Stimulated activated CD8-positive, alpha-beta memory T cell treated with anti-CD3 and anti-CD28 coated beads, Interleukin-12 subunit alpha, Interleukin-12 subunit beta, amount 100 ng/mL, for 4 hours (primary cell): ENCODE data around the gene CRPPA.
"Not testable (repeated sequence)": the region's sequence is repeated elsewhere in the genome, so short reads cannot be mapped to it uniquely, and the experiment has no call there.

Experiments used
- DNase-seq: peaks from one replicate; pipeline ENCODE4 v3.0.0-alpha.2; 2020; ENCODE audit warnings: low read depth

The CRPPA gene

GRCh38 chr7:16421333-16422102 is at the start of gene CRPPA:
CRPPA (minus strand) TSS chr7:16421538; CDS start chr7:16421322, 216 bp downstream.
- peak; percentile 25 for DNase-seq

GRCh38 chr7:16465469-16466361 is 44.4 kb upstream of the CRPPA start, which contains the start of gene SOSTDC1:
SOSTDC1 (minus strand) TSS chr7:16465738; CDS start chr7:16465668, 70 bp downstream.
- no peak for DNase-seq

- DNase-seq, result no peak
Observed at GRCh38 chr7:16463949-16464715, 42.8 kb upstream of the CRPPA start.

DNA sequence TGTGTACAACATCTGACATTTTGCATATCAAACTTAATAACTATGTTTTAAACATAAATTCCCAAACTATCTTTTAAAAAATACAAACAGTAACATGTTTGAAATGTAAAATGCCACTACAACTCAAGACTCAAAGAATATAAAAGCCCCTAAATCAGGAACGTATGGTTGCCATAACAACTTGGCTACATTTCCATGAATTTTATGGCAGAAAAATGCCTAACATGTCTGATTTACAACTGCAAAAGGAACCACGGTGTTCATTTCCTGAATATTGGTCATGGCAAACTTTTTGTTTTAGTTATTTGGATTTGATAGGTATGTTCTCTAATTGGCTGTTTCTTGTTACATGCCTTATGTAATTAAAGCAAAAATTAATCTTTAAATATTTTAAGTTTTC is 42.2 kb upstream of the CRPPA start:
- no peak for DNase-seq

GRCh38 chr7:16462431-16462889 is 41.1 kb upstream of the CRPPA start:
- DNase-seq, result no peak

DNA sequence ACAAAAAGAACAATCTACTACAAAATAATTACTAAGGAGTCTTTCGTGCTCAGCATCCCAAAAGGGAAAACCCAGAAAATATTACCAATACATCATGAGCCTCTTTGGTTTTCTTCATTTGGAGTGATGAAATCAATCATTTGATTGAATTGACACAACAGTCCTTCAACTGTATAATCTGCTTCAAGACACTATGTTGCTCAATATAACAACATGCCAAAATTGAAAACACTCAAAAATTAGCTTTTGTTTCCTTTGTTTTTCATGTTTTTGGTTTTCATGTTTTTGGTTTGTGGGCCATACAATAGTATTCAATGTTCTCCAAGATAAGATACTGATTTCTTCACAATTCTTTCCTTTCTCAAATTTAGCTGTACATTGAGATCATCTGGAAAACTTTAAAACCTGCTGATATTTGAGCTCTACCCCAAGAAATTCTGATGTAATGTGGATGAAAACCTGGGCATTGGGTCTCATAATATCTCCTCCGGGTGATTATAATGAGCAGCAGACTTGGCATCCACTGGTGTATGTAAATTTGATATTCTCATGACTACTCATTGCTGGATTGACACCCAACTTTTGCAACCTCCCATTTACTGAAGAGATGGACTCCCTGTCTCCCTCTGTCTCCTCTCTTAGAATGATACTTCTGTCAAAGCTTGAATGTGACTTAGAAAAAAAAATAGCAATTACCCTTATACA is 39.6 kb upstream of the CRPPA start:
- DNase-seq, result no peak

DNA sequence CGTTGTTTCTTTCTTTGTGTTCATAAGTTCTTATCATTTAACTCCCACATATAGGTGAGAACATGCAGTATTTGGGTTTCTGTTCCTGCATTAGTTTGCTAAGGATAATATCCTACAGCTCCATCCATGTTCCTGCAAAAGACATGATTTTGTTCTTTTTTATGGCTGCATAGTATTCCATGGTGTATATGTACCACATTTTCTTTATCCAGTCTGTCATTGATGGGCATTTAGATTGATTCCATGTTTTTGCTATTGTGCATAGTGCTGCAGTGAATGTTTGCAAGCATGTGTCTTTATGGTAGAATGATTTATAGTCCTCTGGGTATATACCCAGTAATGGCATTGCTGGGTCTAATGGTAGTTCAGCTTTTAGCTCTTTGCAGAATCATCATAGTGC is 35.0 kb upstream of the CRPPA start:
- DNase-seq, result not testable (repeated sequence)

DNA sequence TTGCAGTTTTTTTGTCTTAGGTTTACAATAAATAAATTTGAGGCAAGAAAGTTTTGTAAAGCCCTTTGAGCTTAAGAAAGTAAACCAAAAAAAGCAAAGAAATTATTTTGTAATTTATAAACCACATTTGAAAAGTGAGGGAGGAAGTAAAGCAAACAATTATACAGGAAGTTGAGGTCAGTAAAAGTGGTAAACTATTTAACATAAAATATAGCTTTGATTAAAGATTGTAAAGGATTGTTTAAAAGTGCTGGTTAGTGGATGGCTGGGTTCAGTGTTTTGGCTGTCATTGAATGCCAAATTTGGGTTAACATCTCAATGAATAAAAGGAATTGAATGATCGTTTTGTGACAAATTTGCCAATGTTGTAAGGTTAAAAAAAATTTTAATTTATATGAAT is 34.3 kb upstream of the CRPPA start:
- DNase-seq, result no peak

- no peak for DNase-seq
Observed at GRCh38 chr7:16450366-16450765, 29.0 kb upstream of the CRPPA start.

DNA sequence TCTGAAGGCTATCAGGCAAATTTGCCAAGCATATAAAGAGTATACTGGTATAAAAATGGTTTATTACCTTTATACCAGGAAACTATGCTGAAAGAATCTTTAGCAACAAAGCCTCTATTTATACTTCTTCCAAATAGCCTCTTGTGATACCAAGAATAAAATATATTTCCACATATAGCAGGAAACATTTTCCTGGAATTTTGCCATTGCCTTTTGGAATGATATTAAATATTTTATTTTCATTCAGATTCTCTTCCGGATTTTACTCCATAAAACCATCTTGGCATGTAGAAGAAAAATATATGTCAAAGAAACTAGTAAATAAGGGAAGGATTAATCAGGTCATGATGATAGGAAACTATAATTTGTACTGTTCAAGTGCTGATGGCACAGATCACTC is 26.5 kb upstream of the CRPPA start:
- DNase-seq, result no peak

GRCh38 chr7:16446508-16446907 is 25.2 kb upstream of the CRPPA start:
- DNase-seq, result no peak

- DNase-seq, result not testable (repeated sequence)
Observed at GRCh38 chr7:16443871-16444270, 22.5 kb upstream of the CRPPA start.

DNA sequence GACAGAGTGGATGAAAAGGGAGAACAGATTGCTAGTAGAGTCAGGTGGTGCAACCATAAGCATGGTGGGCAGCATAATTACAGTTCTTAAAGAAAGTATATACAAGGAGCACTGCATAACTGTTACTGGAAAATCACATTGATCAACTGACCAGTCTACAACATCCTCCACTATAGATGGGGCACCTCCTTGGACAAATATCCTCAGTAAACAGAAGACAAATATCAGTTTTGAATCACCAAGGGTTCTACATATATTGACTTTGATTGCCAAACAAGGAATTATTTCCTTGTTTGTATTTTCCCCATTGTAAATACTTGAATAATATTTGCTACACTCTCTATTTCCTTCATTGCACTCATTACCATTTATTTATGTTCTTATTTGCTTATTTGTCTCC is 17.6 kb upstream of the CRPPA start:
- DNase-seq, result no peak

GRCh38 chr7:16436306-16436705 is 15.0 kb upstream of the CRPPA start:
- no peak for DNase-seq

DNA sequence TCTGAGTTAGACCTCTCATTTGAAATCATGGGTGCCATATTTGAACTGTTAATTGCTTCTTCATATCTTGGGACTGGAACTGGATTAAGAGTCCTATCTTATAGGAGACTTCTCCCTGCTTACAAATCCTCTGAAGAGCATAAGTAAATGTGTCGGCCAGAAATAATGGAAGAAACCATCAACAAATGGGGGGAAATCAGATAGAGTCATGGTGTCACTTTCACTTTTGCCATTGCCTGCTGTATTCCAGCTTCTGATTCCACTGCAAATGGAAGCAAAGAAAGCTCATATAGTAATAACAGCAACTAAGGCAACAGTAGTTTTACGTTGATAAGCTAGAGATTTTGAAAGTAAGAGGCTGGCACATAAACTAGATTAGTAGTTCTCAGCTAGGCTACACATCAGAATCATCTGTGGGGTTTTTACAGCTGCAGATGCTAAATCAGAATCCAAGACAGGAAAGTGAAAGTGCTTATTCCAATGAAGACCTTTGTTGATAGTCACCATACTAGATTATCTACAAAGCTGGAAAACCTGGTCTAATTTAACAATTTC is 12.3 kb upstream of the CRPPA start:
- DNase-seq, result no peak

GRCh38 chr7:16432425-16432731 is 11.0 kb upstream of the CRPPA start:
- DNase-seq, result no peak

- no peak for DNase-seq
Observed at GRCh38 chr7:16431646-16432424, 10.5 kb upstream of the CRPPA start.

DNA sequence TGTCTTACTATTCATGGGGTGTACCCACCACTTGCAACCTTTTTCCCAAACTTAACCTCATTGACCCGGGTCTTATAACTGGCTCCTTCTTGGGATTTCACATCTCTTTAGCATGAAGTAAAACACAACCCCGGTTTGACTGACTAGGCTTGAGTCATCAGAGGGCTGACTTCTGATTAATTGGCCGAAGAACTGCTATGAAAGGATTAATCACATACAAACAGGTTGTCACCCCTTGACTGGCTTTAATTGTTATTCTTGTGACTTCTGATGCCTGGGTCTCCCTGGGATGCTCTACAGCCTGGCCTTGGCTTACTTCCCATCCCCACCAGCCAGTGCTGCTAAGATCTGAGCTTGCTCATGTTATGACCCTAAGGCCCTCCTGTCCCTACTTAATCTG is 8.8 kb upstream of the CRPPA start:
- no peak for DNase-seq

GRCh38 chr7:16428672-16429071 is 7.3 kb upstream of the CRPPA start:
- no peak for DNase-seq

DNA sequence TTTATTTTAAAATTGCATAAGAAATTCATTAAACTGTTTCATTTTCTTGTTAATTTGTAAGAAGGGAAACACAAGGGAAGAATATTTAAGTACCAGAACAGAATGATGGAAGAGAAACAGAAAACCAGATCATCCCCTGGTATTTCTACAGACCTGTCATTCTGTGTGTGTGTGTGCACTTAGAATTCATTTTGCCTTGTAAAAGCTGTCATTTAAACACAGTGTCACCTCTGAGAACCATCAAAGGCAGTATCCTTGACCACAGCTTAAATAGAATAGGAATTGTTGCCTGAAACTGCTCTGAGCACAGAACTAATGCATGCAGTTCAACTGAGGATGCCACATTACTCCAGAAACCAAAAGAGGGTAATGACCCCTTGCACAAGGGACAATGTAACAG is 6.8 kb upstream of the CRPPA start:
- no peak for DNase-seq

GRCh38 chr7:16423761-16424160 is 2.4 kb upstream of the CRPPA start:
- DNase-seq, result no peak
